Esophagus (tissue), 2 donors: ENCODE data around the gene HOXC11. TPM values are rescaled to one million over a fixed set of nuclear protein-coding genes. Genes with fewer than 3 reads are reported as not detected.
A peak's percentile ranks its signal among the peaks of the same experiment; 100 is the strongest.

Experiments used
- H3K27ac ChIP-seq, 2 donors: one replicate each; pipeline ENCODE4 v1.5.1; 2013; ENCODE audit warnings: low read depth in 2 of 2, mild to moderate bottlenecking in 2 of 2, inconsistent platforms in 1 of 2, low read length in 1 of 2, moderate library complexity in 1 of 2
- H3K27me3 ChIP-seq, 2 donors: one replicate each; pipeline ENCODE4 v1.6.1; 2013; ENCODE audit warnings: low read length in 2 of 2, control low read depth in 1 of 2, mild to moderate bottlenecking in 1 of 2; ENCODE audit not compliant: insufficient read depth in 2 of 2, control insufficient read depth in 1 of 2
- H3K36me3 ChIP-seq, 2 donors: one replicate each; pipeline ENCODE4 v1.6.1; 2013; ENCODE audit warnings: low read length in 1 of 2; ENCODE audit not compliant: control insufficient read depth in 2 of 2, insufficient read depth in 2 of 2
- H3K4me1 ChIP-seq, 2 donors: one replicate each; pipeline ENCODE4 v1.6.1; 2013; ENCODE audit warnings: low read length in 1 of 2; ENCODE audit not compliant: control insufficient read depth in 2 of 2, insufficient read depth in 2 of 2
- H3K4me3 ChIP-seq, 2 donors: one replicate each; pipeline ENCODE4 v1.5.1; 2013; ENCODE audit warnings: low read length in 2 of 2, mild to moderate bottlenecking in 2 of 2, low read depth in 1 of 2, moderate library complexity in 1 of 2
- H3K9me3 ChIP-seq, 2 donors: one replicate each; pipeline ENCODE4 v1.6.1; 2013; ENCODE audit warnings: mild to moderate bottlenecking in 2 of 2, low read depth in 1 of 2, low read length in 1 of 2, moderate library complexity in 1 of 2; ENCODE audit not compliant: control insufficient read depth in 2 of 2, insufficient read depth in 1 of 2
- WGBS, 2 donors: extraction: QIAGEN DNeasy Blood & Tissue Kit; methylation state at CpG; one replicate each; pipeline ENCODE4 v1.1.7; 2013; 5-methylcytosine and 5-hydroxymethylcytosine counted together
- polyA plus RNA-seq, 2 donors: library from polyadenylated mRNA; stranded (reverse); fragments of 200-250 nt; gene quantifications; one replicate each; pipeline ENCODE4 v1.2.3, GENCODE V29; 2013
- donor health status: healthy with polysubstance abuse.
- donor health status: Bipolar disorder and iron deficiency.

Gene HOXC11
- polyA plus RNA-seq, 2 donors, result not detected

DNA sequence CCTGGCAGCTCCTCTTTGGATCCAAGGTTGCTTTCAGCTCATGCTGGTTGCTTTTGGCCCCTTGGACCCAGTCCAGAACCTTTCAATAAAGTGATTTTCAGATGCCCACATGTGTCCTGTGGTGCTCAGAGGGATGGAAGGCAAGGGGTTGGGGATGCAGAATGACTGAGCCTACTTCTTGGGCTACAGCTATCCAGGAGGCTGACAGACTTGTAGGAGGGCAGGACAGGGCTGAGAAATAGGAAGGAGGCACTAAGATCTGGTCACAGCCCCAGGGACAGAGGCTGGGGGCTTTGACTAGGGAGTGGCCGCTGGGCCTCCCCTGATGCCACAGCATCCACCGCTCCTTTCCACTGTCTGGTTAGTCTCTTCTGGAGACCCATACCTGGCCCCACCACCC lies 1.2 kb upstream of the HOXC11 start:
- H3K4me1 ChIP-seq, result peaks cover 6 to 9% of the 10 kb centered on the region in 2 donors
- H3K36me3 ChIP-seq, result no peaks in the 10 kb centered on the region
- peaks cover 0 to 3% of the 10 kb centered on the region in 2 donors for H3K9me3 ChIP-seq
- no peak overlapping the region for H3K4me3 ChIP-seq
- 40 to 50% methylated on average over 2 of the region's 2 CpGs for WGBS, 2 donors
- peaks cover 14 to 38% of the 10 kb centered on the region in 2 donors for H3K27me3 ChIP-seq
- H3K27ac ChIP-seq, result no peak overlapping the region

DNA sequence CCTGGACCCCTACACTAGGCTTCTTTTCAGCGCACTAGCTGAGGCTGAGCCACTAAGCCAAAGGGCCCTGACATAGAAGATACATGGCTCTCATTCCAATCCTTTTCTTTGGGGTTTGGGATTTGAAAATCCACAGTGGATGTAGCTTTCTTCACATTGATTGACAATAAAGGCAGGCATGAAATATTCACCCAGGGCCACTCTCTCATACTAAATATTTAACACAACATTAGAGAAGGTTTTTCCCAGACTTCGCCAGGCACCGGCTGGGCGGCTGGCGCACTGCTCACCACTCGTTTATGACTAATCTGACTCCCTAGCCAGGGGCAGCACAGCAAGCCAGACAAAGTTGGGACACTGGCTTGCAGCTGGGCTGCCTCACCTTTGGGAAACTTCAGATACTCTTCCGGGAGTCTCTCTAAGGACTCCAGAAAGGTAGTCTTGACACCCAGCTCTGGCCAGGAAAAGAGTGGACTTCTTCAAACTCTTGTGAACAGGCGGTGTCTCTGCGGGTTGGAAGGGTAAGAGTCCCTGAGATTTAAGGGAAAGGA lies 699 bp upstream of the HOXC11 start:
- no peaks in the 10 kb centered on the region for H3K36me3 ChIP-seq
- no peak overlapping the region for H3K4me3 ChIP-seq
- peaks cover 15 to 38% of the 10 kb centered on the region in 2 donors for H3K27me3 ChIP-seq
- peaks cover 0 to 3% of the 10 kb centered on the region in 2 donors for H3K9me3 ChIP-seq
- 24% methylated on average over 9 of the region's 9 CpGs for WGBS, 2 donors
- H3K4me1 ChIP-seq, result peaks cover 6 to 9% of the 10 kb centered on the region in 2 donors
- no peak overlapping the region for H3K27ac ChIP-seq

DNA sequence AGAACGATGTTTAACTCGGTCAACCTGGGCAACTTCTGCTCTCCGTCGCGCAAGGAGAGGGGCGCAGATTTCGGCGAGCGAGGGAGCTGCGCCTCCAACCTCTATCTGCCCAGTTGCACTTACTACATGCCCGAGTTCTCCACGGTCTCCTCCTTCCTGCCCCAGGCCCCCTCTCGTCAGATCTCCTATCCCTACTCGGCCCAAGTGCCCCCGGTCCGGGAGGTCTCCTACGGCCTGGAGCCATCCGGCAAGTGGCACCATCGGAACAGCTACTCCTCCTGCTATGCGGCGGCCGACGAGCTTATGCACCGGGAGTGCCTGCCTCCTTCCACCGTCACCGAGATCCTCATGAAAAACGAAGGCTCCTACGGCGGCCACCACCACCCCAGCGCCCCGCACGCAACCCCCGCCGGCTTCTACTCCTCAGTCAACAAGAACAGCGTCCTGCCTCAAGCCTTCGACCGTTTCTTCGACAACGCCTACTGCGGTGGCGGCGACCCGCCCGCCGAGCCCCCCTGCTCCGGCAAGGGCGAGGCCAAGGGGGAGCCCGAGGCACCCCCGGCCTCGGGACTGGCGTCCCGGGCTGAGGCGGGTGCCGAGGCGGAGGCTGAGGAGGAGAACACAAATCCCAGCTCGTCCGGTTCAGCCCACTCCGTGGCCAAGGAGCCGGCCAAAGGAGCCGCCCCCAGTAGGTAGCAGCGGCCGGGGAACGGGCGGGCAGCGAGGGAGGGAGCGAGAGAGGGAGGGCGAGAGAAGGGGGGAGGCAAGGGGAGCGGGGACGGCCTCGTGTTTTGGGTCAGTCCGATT lies 513 bp downstream of the HOXC11 start:
- Histone ChIP-seq H3K27ac (no peak overlapping the region), H3K4me1 (peaks cover 6 to 9% of the 10 kb centered on the region in 2 donors), H3K4me3 (peak overlapping the region in 1 of 2 donors; percentile 38), H3K9me3 (peaks cover 0 to 3% of the 10 kb centered on the region in 2 donors), H3K36me3 (no peaks in the 10 kb centered on the region), H3K27me3 (peaks cover 9 to 33% of the 10 kb centered on the region in 2 donors)
- whole genome bisulfite sequencing, 2 donors, result 6% methylated on average over 70 to 71 of the region's 71 CpGs

DNA sequence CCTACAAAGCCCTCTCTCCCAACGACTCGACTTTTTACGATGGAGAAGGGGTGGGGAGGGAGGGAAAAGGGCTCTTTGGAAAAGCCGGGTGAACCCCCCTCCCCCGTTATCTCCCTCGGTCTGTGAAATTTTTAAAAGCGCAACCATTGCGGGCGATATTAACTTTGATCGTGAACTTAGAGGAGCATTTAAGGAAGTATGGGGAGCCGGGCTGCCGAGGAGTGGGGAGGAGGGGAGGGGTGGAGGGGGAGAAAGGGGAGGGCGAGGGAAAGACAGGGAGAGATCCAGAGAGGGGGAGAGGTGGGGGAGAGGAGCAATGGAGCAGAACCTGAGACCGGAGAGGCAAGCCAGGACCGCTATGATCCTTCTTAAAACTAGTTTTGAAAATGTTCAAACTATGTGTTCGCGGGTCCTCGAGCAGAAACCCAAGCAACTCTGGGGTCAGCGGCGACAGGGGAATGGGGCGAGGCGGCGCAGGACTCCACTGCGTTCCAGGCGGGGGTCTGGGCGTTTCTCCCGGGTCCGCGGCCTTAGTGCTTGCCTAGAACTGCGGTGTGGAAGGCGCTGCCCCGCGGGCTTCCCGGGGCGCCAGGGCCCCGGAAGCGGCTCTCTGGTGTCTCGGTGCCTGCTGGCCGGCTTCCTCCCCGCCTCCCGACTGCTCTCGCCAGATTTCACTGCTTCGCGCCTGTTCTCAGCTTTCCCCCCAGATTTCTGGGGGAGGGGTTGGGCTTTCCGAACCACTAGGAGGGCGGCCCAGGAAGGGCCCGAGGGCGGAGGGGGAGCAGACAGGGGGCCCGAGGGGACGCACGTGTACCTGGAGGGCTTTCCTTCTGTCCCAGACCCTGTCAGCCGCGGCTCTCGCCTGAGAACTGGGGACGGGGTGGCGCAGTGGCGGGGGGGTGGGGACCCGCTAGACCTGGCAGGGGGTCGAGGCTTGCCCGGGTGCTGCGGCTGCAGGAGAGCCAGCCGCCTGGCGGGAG lies 1.4 kb downstream of the HOXC11 start, which contains the start of gene HOTAIR:
HOTAIR (minus strand) TSS at position 871 of the 980 bp plus-strand sequence.
- Histone ChIP-seq H3K9me3 (peaks cover 0 to 3% of the 10 kb centered on the region in 2 donors), H3K36me3 (no peaks in the 10 kb centered on the region), H3K27me3 (peaks cover 5 to 31% of the 10 kb centered on the region in 2 donors), H3K4me3 (peak within 1 kb of the TSS; percentile 27 to 38), H3K27ac (no peak within 1 kb of the TSS), H3K4me1 (peaks cover 6 to 9% of the 10 kb centered on the region in 2 donors)
- 3 to 4% methylated on average over 53 to 63 of the region's 63 CpGs for WGBS, 2 donors

DNA sequence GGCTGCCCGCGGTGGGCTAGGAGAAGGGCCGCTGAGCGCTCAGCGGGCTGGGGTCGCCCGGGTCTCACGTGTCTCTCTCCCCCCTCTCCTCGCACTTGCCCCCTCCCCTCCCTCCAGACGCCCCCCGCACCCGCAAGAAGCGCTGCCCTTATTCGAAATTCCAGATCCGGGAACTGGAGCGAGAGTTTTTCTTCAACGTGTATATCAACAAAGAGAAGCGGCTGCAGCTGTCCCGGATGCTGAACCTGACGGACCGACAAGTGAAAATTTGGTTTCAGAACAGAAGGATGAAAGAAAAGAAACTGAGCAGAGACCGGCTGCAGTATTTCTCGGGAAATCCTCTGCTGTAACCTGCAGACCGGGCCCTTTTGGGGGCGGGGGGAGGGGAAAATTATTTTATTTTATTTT lies 2.1 kb downstream of the HOXC11 start:
- Histone ChIP-seq H3K9me3 (peaks cover 0 to 3% of the 10 kb centered on the region in 2 donors), H3K27me3 (peaks cover 10 to 37% of the 10 kb centered on the region in 2 donors), H3K27ac (no peak overlapping the region), H3K4me3 (peak overlapping the region in 1 of 2 donors; percentile 38), H3K4me1 (peaks cover 6 to 9% of the 10 kb centered on the region in 2 donors), H3K36me3 (no peaks in the 10 kb centered on the region)
- 2 to 3% methylated on average over 25 of the region's 25 CpGs for WGBS, 2 donors

- H3K4me1 ChIP-seq, result peaks cover 6 to 9% of the 10 kb centered on the region in 2 donors
- 11 to 15% methylated on average over 31 of the region's 31 CpGs for WGBS, 2 donors
- peaks cover 10 to 40% of the 10 kb centered on the region in 2 donors for H3K27me3 ChIP-seq
- no peaks in the 10 kb centered on the region for H3K36me3 ChIP-seq
- no peak overlapping the region for H3K27ac ChIP-seq
- peaks cover 0 to 3% of the 10 kb centered on the region in 2 donors for H3K9me3 ChIP-seq
- peak overlapping the region in 1 of 2 donors; percentile 9 for H3K4me3 ChIP-seq
Observed at GRCh38 chr12:53975479-53976152, 2.7 kb downstream of the HOXC11 start.

- H3K36me3 ChIP-seq, result no peaks in the 10 kb centered on the region
- peaks cover 6 to 9% of the 10 kb centered on the region in 2 donors for H3K4me1 ChIP-seq
- peaks cover 0 to 3% of the 10 kb centered on the region in 2 donors for H3K9me3 ChIP-seq
- no peak overlapping the region for H3K4me3 ChIP-seq
- H3K27me3 ChIP-seq, result peaks cover 10 to 39% of the 10 kb centered on the region in 2 donors
- 21 to 26% methylated on average over 21 of the region's 21 CpGs for WGBS, 2 donors
- no peak overlapping the region for H3K27ac ChIP-seq
Observed at GRCh38 chr12:53976172-53976822, 3.4 kb downstream of the HOXC11 start.

DNA sequence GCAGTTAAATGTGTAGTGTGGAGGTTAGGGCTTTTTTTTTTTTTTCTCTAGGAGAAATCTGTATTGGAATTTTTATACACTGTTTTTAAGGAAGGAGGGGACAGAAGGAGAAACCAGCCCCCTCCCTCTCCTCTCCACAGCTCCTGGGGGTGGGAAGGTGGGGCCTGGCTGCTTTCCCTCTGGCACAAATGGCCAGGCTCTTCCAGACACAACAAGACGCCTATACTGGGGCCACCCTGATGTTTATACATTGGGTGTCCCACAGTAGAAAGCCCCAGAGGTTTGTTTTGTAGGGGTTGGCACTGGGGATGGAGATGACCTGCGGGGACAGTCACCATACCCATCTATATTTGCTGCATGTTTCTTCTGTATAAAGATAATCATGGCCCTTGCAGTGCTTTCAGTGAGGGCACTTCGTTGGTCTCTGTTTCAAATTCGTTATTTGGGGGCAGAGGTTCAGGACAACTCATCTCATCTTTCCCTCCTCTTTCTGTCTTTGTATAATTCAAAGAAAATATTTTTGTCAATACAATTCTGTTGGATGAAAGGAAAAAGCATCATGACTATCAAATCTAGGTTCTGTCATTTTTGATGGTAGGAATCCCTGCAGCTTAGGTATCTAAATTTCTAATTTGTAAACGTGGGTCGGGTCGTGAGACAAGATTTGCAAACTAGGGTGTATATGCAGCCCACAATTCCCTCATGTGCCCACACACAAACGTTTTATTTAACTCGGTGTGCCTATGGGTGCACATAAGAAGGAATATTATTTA lies 4.1 kb downstream of the HOXC11 start:
- H3K4me1 ChIP-seq, result peaks cover 6 to 9% of the 10 kb centered on the region in 2 donors
- no peak overlapping the region for H3K27ac ChIP-seq

More for the DNA sequence above, 4.1 kb downstream of the HOXC11 start:
- 13 to 19% methylated on average over 9 of the region's 9 CpGs for WGBS, 2 donors
- peaks cover under 1 to 3% of the 10 kb centered on the region in 2 donors for H3K9me3 ChIP-seq
- no peaks in the 10 kb centered on the region for H3K36me3 ChIP-seq
- H3K4me3 ChIP-seq, result no peak overlapping the region
- H3K27me3 ChIP-seq, result peaks cover 10 to 39% of the 10 kb centered on the region in 2 donors
